NCI-H1417 treated with DMSO at 0.1 percent for 48 hours (cell line): ENCODE results near the gene SLC26A3.

ENCODE experiments used
- DNase-seq: peaks from one replicate; lab custom pipeline; 2025; lab: John Stamatoyannopoulos, UW

The SLC26A3 gene

DNA sequence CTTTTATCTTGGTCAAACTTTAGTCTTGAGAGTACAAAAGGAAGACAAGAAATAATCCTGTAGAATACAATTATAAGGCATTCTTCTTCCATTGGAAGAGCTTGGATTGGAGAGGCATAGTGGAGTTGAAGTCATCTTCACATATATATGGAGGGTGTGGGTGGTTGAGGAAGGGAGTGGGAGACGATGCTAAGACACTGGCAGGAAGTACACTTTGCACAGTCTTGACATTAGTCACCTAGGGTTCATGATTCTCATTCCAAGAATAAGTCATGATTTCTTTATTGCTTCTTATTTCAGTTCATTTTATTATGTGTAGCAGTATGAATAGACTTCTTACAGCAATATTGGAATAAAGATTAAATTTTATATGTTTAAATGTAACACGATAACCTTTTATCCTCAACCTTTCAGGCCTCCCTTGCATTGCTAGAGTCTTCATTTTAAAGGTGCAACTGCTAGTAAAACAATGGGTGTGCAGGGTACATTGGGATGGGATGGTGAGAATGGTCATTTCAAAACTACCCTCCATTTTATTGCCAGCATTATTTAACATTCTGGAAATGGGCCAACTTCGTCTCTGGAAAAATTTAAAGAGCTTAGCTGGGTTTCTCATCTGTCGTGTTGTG, 12.3 kb upstream of the SLC26A3 start:
- DNase-seq = no peak

DNA sequence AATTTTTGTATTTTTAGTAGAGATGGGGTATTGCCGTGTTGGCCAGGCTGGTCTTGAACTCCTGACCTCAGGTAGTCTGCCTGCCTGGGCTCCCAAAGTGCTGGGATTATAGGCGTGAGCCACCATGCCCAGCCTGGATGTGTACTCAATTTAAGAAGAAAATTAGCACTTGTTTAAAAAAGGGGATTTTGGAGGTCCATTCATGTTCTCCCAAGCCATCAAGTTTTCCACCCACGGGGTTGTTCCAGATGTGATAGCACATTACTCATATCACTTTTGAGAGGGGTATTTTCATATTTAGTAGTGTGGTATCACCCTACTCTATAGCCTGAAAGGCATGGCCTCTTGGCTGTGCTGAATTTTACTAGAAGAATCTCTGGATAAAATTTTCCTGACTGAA, 10.5 kb upstream of the SLC26A3 start:
- DNase-seq = no peak

DNA sequence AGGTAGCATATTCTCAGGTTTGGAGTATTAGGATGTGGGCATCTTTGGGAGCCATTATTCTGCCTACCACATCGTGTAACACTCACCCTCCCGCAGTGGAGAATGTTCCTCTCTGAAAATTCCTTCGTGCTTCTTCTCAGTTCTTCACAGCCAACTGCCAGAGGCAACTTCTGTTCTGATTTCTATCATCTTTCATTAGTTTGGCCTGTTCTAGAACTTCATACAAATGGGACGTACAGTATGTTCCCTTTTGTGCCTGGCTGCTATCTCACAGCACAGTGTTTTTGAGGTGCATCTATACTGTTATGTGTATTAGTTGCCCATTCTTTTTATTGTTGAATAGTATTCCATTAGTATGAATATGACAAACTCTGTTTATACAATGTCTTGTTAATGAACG, 8.9 kb upstream of the SLC26A3 start:
- DNase-seq = no peak

DNA sequence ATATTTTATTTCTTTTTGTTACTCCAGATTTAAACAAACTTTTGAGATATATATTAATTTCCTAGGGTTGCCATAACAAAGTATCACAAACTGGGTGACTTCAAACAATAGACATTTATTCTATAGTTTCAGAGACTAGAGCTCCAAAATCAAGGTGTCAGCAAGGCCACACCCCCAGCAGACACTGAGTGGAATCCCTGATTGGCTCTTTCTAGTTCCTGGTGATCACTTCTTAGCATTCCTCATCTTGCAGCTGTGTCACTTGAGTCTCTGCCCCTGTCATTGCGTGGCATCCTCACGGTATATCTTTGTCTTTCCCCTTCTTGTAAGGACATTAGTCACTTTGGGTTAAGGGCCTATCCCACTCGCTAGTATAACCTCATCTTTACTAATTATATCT, 7.6 kb upstream of the SLC26A3 start:
- no peak for DNase-seq

DNA sequence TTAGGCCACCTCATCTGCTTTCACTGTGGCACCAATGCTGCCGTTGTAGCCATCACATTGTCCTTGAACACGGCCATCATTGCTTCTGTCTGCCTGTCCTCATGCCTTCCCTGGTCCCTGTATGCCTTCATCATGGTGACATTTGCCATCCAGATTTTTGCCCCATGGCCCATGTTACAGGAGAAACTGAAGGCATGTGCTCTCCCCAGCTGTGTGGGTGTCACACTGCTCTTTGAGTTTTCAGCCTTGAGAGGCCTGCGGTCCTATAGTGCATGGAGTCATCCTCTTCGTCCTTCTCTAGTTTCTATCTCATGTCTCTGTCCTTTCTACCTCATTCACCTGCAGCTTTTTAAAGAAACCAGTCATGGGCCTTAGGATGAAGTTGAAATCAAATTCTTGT, 6.2 kb upstream of the SLC26A3 start:
- DNase-seq = no peak

DNA sequence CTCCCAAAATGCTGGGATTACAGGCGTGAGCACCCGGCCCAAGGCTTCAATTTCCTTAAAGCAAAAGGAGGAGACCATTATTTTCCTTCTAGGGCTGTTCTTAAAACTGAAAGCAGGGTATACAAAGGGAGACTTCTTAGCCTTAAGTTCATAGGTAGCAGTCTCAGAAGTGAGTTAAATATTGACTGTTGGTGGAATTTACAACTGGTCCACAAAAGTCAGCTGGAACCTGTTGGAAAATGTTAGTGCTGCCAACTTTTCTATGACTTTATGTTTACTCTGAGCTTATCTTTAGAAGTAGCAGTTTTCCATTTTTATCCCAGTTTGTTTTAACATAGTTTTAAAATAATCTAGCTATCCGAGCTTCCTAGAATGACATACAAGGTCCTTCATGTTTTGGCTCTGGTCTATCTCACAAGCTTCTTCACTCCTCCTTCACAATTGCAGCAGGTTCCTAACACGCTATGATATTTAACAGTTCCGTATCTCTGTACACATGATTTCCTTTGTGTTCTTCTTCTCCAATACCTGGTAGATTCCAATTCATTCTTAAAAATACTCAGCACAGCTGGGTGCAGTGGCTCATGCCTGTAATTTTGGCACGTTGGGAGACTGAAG, 3.3 kb downstream of the SLC26A3 start:
- DNase-seq = no peak

DNA sequence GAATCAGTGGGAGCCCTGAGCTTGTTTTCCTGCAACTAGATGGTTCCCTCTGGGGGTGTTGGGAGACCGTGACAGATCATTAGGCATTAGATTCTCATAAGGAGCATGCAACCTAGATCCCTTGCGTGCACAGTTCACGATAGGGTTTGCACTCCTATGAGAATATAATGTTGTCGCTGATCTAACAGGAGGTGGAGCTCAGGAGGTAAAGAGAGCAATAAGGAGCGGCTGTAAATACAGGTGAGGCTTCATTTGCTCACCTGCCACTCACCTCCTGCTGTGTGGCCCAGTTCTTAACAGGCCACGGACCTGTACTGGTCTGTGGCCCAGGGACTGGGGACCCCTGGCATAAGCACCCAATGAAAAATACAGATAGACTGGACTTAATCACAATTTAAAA, 10.7 kb downstream of the SLC26A3 start:
- DNase-seq = no peak

DNA sequence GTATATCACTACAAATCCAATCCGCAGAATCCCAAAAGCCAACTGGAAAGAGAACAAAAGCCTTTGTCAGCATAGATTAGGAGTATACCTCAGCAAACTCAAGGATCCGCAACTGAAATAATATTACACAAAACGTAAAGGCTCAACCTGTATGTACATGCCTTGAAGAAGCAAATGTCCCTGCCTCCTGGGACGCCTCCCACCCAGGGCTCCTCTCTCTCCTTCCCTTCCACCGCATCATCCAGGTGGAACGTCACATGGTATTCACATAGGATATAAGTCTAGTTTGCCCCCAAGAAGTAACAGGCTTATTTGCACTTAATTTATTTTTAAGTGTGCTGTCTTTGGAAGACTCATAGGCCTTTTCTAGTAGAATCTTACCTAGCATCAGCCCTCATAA, 13.4 kb downstream of the SLC26A3 start:
- DNase-seq = no peak

DNA sequence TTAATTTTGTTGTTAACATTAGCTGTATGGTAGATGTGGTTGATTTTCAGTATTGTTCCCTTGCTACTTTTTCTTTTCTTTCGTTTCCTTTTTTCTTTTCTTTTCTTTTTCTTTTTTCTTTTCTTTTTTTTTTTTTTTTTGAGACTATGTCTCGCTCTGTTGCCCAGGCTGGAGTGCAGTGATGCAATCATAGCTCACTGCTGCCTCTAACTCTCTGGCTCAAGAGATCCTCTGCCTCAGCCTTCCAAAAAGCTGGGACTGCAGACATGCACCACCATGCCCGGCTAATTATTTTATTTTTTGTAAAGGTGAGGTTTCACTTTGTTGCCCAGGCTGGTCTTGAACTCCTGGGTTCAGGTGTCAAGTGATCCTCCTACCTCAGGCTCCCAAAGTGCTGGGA, 14.4 kb downstream of the SLC26A3 start:
- no peak for DNase-seq

DNA sequence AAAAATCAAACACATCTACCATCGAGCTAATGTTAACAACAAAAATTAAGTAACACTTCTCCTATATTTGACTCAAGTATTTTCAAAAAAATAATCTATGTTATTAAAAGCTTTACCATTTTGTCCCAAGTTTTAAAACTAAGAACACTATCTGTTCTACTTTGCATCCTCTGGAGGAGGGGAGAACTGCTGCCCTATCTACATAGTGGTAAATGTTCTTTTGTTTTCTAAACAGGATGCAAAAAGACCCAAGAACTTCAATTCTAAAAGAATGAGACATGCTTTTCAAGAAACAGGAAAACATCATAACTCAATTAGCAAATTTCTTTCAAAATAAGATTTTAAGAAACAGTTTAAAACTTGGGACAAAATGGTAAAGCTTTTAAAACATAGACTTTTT, 14.8 kb downstream of the SLC26A3 start:
- DNase-seq = no peak

DNA sequence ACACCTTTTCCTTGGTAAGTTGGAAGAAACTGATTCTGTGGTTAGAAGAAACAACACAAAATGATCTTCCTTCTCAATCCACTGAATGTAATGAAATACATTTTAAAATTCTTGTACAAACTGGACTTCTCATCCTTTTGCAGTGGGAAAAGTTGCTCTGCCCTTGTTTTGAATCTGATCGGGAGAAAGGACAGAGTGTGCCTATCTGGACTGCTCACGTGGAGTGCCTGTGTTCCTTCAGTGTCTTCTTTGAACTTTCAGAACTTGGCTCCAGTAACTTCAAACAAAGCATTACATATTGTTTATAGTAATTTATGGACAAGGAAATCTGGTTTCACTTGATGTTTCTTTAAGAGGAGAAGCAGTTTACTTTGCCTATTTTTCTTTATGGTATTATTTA, 17.1 kb downstream of the SLC26A3 start:
- DNase-seq = no peak

DNA sequence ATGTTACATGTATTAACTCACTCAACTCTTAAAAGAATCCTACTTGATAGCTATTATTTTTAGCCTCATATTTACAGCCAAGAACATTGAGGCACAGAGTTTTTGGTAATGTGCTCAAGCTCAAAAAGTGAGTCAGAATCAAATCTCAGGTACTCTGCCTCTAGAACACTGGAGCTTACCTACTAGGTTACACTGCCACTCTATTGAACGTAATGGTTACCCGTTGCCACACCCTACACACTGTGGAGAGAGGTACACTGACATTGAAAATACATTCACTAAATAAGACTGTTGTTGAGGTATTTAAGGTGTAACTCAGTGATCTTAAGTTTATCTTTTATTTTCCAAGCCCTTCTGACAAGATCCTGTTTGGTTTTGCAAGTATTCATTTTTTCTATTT, 17.9 kb downstream of the SLC26A3 start:
- no peak for DNase-seq

DNA sequence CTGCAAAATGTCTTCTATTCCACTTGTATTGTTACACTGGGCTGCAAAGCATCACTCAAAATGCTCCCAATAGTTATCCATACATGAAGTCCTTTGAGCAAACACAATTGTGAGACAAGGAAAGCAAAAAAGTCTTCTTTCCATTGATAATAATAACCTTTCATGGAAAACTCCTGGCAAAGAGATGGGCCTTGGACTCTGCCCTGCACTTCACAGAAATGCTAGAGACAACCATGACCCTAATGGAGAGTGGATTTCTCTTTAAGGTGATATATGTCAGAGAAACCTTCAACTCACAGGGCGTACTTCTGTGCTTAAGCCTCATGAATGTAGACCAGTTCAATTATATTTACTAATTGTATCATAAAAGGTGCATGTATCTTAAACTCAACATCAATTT, 19.4 kb downstream of the SLC26A3 start:
- DNase-seq = no peak

DNA sequence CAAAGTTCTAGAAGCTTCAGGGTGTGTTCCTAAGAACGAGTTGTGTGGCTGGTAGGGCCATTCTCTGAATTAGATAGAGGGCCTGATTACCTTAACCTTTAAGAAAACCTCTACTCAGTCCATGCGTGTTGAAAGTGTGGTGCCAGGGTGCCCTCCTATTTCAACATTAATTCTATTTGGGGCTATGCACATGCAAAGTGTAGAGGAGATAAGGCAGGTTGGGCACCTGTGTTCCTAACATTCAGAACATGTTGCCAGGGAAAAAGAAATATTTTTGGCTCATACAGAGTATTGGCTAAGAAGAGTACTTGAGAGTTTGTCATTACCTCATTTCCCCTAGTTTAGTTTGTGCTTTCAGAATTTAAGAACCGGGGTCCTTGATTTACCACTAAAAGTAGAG, 20.6 kb downstream of the SLC26A3 start:
- no peak for DNase-seq

DNA sequence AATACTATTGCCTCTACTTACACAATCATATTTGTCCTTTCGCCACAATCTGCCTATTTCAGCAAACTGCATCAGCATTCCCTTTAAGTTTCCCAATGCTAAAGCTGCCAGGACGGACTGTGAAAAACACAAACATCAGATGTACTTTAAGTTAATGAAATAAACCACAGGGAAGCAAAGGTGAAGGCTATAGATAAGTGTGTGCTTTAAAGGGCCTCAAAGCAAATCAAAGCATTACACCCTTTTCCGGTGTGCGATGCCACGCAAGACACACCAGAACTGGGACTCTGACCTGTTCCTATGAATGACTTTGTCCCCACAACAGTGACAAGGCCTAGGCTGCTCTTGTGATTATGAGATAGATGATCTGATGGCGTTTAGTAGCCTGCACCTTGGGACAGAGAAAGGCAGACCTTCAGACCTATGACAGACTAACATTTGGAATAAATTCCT, 23.4 kb downstream of the SLC26A3 start:
- no peak for DNase-seq

DNA sequence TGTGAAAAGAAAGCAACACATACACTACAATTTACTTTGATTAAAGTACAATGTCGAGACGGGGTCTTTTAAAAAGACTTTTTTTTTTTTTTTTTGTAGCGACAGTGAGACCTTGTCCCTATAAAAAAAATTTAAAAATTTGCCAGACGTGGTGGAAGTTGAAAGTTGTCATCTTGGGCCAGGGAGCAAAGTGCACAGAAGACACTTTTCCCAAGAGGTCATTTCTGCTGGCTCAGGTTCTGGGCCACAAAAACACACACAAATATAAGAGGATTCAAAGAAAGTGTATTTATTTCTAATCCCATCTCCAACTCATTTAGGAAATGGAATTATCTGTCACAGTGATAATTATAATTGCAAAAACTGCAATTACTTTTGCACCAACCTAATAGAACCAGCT, 24.7 kb downstream of the SLC26A3 start:
- DNase-seq = no peak

DNA sequence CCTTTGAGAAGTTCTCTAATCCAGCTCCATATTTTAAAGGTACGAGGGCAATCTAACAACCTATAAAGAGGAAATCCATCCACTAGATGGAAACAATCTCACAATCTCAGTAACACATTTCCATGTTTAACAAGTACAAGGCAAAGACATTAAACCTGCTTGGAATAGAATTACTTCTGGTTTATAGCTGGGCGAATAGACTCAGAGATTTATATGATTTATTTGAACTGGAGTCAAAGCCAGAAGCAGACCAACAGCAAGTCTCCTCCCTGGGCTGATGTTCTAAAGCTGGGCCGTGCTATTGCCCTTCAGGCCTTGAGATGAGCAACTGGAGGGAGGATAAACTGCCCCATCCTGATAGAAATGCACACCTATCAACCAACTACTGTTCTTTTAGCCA, 25.3 kb downstream of the SLC26A3 start:
- DNase-seq = no peak

DNA sequence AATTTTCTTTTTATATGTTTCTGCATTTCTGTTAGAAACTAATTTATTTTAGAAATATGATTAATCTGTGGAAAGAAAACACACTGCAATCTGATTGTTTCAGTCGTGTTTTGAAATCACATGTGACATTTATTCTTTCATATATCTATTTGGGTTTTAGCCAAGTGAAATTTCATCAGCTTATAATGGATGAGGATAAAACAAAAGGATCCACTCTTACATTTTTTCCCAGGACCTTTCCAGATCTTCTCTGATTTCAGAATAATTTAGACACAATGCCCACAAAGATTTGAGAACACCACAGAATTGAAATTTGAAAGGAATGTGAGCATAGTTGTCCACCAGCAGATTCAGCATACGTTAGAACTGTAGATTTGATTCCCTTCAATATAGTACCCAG, 30.0 kb downstream of the SLC26A3 start:
- DNase-seq = no peak

DNA sequence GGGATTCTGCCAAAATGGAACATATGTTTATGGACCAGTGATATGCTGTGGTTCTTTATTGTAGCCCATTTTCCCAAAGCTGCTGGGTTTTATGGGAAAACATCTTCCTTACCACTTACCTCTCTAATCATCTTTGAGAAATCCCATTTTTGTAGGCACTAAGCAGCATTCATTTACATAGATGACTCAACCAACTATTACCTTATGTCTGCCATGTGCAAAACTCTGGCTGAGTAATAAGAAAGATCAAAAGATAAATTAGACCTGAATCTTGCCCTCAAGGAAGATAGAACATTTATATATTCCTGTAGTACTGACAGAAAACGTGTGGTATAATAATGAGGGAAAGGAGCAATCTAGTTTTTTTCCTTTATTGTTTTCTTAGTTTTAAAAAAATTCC, 34.8 kb downstream of the SLC26A3 start:
- DNase-seq = no peak

DNA sequence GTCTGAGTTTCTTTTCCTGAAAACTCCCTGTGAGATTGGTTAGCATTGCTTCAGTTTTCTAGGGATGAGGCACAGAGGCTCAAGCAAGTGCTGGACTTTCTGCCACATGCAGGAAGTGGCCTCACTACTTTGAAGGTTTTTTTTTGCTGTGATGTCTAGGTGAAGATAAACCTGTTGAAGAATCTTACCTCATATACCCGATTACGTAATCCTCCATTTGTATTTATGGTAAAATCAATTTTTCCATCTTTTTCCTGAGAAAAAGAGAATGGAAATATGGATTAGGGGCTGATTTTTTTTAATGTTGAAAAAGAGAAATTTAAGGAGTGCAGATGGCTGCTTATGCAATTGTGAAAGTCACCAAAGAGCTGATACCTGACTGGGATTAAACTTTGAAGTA, 35.6 kb downstream of the SLC26A3 start:
- no peak for DNase-seq

DNA sequence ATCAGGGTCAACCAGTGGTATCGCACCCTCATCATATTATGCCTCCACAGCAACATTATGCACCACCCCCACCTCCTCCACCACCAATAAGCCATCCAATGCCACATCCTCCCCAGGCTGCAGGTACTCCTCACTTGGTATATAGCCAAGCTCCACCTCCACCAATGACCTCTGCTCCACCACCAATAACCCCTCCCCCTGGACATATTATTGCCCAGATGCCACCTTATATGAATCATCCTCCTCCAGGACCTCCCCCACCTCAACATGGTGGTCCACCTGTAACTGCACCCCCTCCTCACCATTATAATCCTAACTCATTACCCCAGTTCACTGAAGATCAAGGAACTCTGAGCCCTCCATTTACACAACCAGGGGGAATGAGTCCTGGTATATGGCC, 44.4 kb downstream of the SLC26A3 start:
- no peak for DNase-seq

DNA sequence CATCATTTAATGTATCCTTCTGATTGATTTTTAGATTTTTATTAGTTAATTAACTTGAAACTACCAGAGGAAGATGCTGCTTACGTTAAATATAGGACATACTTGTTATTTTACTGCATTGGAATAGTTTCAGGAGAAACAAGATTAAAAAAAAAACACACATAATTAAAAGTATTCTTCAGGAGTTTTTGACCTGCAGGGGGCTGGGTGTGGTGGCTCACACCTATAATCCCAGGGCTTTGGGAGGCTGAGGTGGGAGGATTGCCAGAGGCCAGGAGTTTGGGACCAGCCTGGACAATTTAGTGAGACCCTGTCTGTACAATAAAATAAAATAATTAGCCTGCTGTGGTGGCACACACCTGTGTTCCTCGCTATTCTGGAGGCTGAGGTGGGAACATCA, 48.4 kb downstream of the SLC26A3 start:
- DNase-seq = no peak

DNA sequence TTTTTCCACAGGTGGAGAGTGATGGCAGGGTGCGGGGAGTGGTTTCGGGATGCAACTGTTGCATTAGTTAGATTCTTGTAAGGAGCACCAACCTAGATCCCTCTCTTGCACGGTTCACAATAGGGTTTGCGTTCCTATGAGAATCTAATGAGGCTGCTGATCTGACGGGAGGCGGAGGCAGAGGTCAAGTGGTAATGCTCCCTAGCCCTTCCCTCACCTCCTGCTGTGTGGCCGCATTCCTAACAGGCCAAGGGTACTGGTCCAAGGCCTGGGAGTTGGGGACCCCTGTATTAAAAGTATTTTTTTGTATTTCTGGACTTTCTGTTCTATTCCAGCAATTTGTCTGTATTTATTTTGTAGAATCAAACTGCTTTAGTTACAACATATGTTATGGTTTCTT, 51.9 kb downstream of the SLC26A3 start:
- no peak for DNase-seq

DNA sequence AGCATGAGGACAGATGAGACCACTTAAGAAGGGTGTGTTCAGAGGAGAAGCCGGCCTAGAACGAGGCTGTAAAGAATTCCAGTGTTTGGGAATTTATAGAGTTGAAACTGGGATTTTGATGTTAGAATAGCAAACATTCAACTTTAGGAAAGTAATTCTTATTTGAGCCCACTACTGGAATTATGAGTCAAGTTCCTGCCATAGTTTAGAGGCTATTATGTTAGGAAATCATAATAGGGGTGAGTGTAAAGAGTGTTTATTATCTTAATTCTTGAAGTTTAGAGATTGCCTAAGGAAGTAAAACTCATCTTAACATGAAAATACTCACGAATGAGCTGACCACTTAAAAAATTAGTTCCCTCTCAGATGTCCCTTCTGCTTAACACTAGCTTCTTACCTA, 57.0 kb downstream of the SLC26A3 start:
- DNase-seq = no peak
